Naive B cell (primary cell): Measurements from ENCODE around the gene IQGAP2. TPM values are rescaled to one million over a fixed set of nuclear protein-coding genes. Genes with fewer than 3 reads are reported as not detected.
A peak's percentile ranks its signal among the peaks of the same experiment; 100 is the strongest.
"Not testable (repeated sequence)": the region's sequence is repeated elsewhere in the genome, so short reads cannot be mapped to it uniquely, and the experiment has no call there.

Source experiments
- ATAC-seq, 2 donors: fragments of 150-1000 bp; cut with Tn5 transposase; 2 replicates each; pipeline ENCODE4 v1.10.0; 2021; ENCODE audit warnings: low read depth in 2 of 2, mild to moderate bottlenecking in 2 of 2, moderate library complexity in 2 of 2
- DNase-seq: peaks from one replicate; pipeline ENCODE4 v3.0.0; 2022
- H3K27ac Mint-ChIP-seq, 6 donors: one replicate each; pipeline ENCODE4 v1.8.0; 2020 to 2022; ENCODE audit warnings: mild to moderate bottlenecking in 6 of 6, mixed read lengths in 6 of 6, moderate library complexity in 5 of 6, inconsistent platforms in 2 of 6
- H3K27me3 Mint-ChIP-seq, 3 donors: one replicate each; pipeline ENCODE4 v1.8.0; 2021 to 2022; ENCODE audit warnings: mixed read lengths in 3 of 3, mild to moderate bottlenecking in 1 of 3
- H3K36me3 Mint-ChIP-seq, 2 donors: one replicate each; pipeline ENCODE4 v1.8.0; 2020 to 2022; ENCODE audit warnings: mixed read lengths in 2 of 2, inconsistent platforms in 1 of 2, mild to moderate bottlenecking in 1 of 2
- H3K4me1 Mint-ChIP-seq, 3 donors: one replicate each; pipeline ENCODE4 v1.8.0; 2020 to 2022; ENCODE audit warnings: mixed read lengths in 3 of 3, inconsistent platforms in 1 of 3, mild to moderate bottlenecking in 1 of 3, moderate library complexity in 1 of 3
- H3K4me3 Mint-ChIP-seq, 8 donors: one replicate each; pipeline ENCODE4 v1.8.0; 2020 to 2022; ENCODE audit warnings: mild to moderate bottlenecking in 8 of 8, mixed read lengths in 8 of 8, moderate library complexity in 8 of 8, inconsistent platforms in 2 of 8
- H3K9me3 Mint-ChIP-seq, 7 donors: one replicate each; pipeline ENCODE4 v1.8.0; 2020 to 2022; ENCODE audit warnings: mixed read lengths in 7 of 7, mild to moderate bottlenecking in 5 of 7, inconsistent platforms in 2 of 7, moderate library complexity in 1 of 7
- polyA plus RNA-seq, 6 donors: library from polyadenylated mRNA; unstranded; fragments of 300-500 nt; fragmentation: Illumina TruSeq; gene quantifications; one replicate each; pipeline ENCODE4 v1.2.3, GENCODE V29; 2021; ENCODE audit warnings: low read depth in 6 of 6

The IQGAP2 gene
- polyA plus RNA-seq, 6 donors from 2014 or later, result 2.7 to 9.8 (median 6.2) TPM

- Mint-ChIP-seq H3K4me3 (no peak overlapping the region), H3K36me3 (no peaks in the 10 kb centered on the region), H3K27me3 (no peaks in the 10 kb centered on the region), H3K4me1 (peaks cover 0 to 8% (median 2%) of the 10 kb centered on the region in 3 donors), H3K27ac (no peak overlapping the region), H3K9me3 (no peaks in the 10 kb centered on the region)
- ATAC-seq, result no peak
- no peak for DNase-seq
These were observed 180.3 kb downstream of the IQGAP2 start for GRCh38 chr5:76583163-76584047.

- DNase-seq, result no peak
- H3K27me3 Mint-ChIP-seq, result no peaks in the 10 kb centered on the region
- H3K27ac Mint-ChIP-seq, result no peak overlapping the region
- peaks cover 0 to 8% (median 1%) of the 10 kb centered on the region in 3 donors for H3K4me1 Mint-ChIP-seq
- H3K9me3 Mint-ChIP-seq, result no peaks in the 10 kb centered on the region
- no peaks in the 10 kb centered on the region for H3K36me3 Mint-ChIP-seq
- ATAC-seq, result no peak
- H3K4me3 Mint-ChIP-seq, result no peak overlapping the region
These were observed 182.7 kb downstream of the IQGAP2 start for GRCh38 chr5:76585783-76586217.

- Mint-ChIP-seq H3K27me3 (no peaks in the 10 kb centered on the region), H3K9me3 (no peaks in the 10 kb centered on the region), H3K4me3 (no peak overlapping the region), H3K36me3 (peaks cover 2 to 3% of the 10 kb centered on the region in 2 donors), H3K4me1 (peaks cover 0 to 8% (median 1%) of the 10 kb centered on the region in 3 donors), H3K27ac (no peak overlapping the region)
- DNase-seq (no peak), ATAC-seq (no peak)
These were observed 183.4 kb downstream of the IQGAP2 start for GRCh38 chr5:76586531-76586930.

- ATAC-seq, result peak; percentile 28 to 45
- H3K27ac Mint-ChIP-seq, result peak overlapping the region in 1 of 6 donors; percentile 18
- no peaks in the 10 kb centered on the region for H3K9me3 Mint-ChIP-seq
- no peaks in the 10 kb centered on the region for H3K4me1 Mint-ChIP-seq
- H3K4me3 Mint-ChIP-seq, result no peak overlapping the region
- H3K36me3 Mint-ChIP-seq, result peaks cover 12 to 20% of the 10 kb centered on the region in 2 donors
- no peaks in the 10 kb centered on the region for H3K27me3 Mint-ChIP-seq
- DNase-seq, result no peak
These were observed 186.9 kb downstream of the IQGAP2 start for GRCh38 chr5:76590027-76590426.

GRCh38 chr5:76591366-76591765 lies 188.3 kb downstream of the IQGAP2 start:
- no peak overlapping the region for H3K4me3 Mint-ChIP-seq
- H3K27me3 Mint-ChIP-seq, result no peaks in the 10 kb centered on the region
- peaks cover 12 to 20% of the 10 kb centered on the region in 2 donors for H3K36me3 Mint-ChIP-seq
- DNase-seq (no peak), ATAC-seq (no peak)
- H3K27ac Mint-ChIP-seq, result peak overlapping the region in 3 of 6 donors; percentile 4 to 65 (median 31)
- no peaks in the 10 kb centered on the region for H3K4me1 Mint-ChIP-seq
- H3K9me3 Mint-ChIP-seq, result no peaks in the 10 kb centered on the region

GRCh38 chr5:76592692-76593091 lies 189.6 kb downstream of the IQGAP2 start:
- ATAC-seq, result no peak
- H3K9me3 Mint-ChIP-seq, result no peaks in the 10 kb centered on the region
- H3K27me3 Mint-ChIP-seq, result no peaks in the 10 kb centered on the region
- no peak overlapping the region for H3K4me3 Mint-ChIP-seq
- peaks cover 12 to 20% of the 10 kb centered on the region in 2 donors for H3K36me3 Mint-ChIP-seq
- H3K27ac Mint-ChIP-seq, result no peak overlapping the region
- no peaks in the 10 kb centered on the region for H3K4me1 Mint-ChIP-seq
- no peak for DNase-seq

- no peaks in the 10 kb centered on the region for H3K27me3 Mint-ChIP-seq
- no peak for DNase-seq
These were observed 191.0 kb downstream of the IQGAP2 start for GRCh38 chr5:76594107-76594506.

GRCh38 chr5:76595755-76596481 lies 192.8 kb downstream of the IQGAP2 start:
- H3K4me3 Mint-ChIP-seq, result no peak overlapping the region
- ATAC-seq, result no peak
- DNase-seq, result no peak
- peaks cover 12 to 20% of the 10 kb centered on the region in 2 donors for H3K36me3 Mint-ChIP-seq
- H3K27ac Mint-ChIP-seq, result peak overlapping the region in 1 of 6 donors; percentile 23
- no peaks in the 10 kb centered on the region for H3K27me3 Mint-ChIP-seq
- H3K9me3 Mint-ChIP-seq, result no peaks in the 10 kb centered on the region
- no peaks in the 10 kb centered on the region for H3K4me1 Mint-ChIP-seq

More at GRCh38 chr5:76594107-76594506, 191.0 kb downstream of the IQGAP2 start:
- Mint-ChIP-seq H3K4me3 (no peak overlapping the region), H3K4me1 (no peaks in the 10 kb centered on the region), H3K27ac (no peak overlapping the region), H3K9me3 (no peaks in the 10 kb centered on the region), H3K36me3 (peaks cover 12 to 20% of the 10 kb centered on the region in 2 donors)
- ATAC-seq, result no peak

- Mint-ChIP-seq H3K4me1 (peaks cover 0 to 6% (median 0%) of the 10 kb centered on the region in 3 donors), H3K9me3 (no peaks in the 10 kb centered on the region), H3K36me3 (peaks cover 0 to 4% of the 10 kb centered on the region in 2 donors)
These were observed 195.4 kb downstream of the IQGAP2 start for GRCh38 chr5:76598531-76598930.

GRCh38 chr5:76600716-76601115 lies 197.6 kb downstream of the IQGAP2 start:
- Mint-ChIP-seq H3K4me3 (no peak overlapping the region), H3K9me3 (no peaks in the 10 kb centered on the region), H3K4me1 (peaks cover 0 to 8% (median 0%) of the 10 kb centered on the region in 3 donors), H3K27ac (peak overlapping the region in 1 of 6 donors; percentile 33), H3K27me3 (no peaks in the 10 kb centered on the region), H3K36me3 (no peaks in the 10 kb centered on the region)
- ATAC-seq (no peak), DNase-seq (no peak)

More at GRCh38 chr5:76598531-76598930, 195.4 kb downstream of the IQGAP2 start:
- no peak for ATAC-seq
- H3K4me3 Mint-ChIP-seq, result no peak overlapping the region
- no peak for DNase-seq
- H3K27me3 Mint-ChIP-seq, result no peaks in the 10 kb centered on the region
- no peak overlapping the region for H3K27ac Mint-ChIP-seq

- H3K27ac Mint-ChIP-seq, result peak overlapping the region in 1 of 6 donors; percentile 64
- no peaks in the 10 kb centered on the region for H3K36me3 Mint-ChIP-seq
- peak; percentile 53 to 60 for ATAC-seq
- H3K27me3 Mint-ChIP-seq, result no peaks in the 10 kb centered on the region
- H3K4me3 Mint-ChIP-seq, result no peak overlapping the region
- H3K9me3 Mint-ChIP-seq, result no peaks in the 10 kb centered on the region
- H3K4me1 Mint-ChIP-seq, result peaks cover 0 to 8% (median 0%) of the 10 kb centered on the region in 3 donors
- DNase-seq, result peak; percentile 42
These were observed 198.4 kb downstream of the IQGAP2 start for GRCh38 chr5:76601470-76601869.

GRCh38 chr5:76602094-76602726 lies 199.1 kb downstream of the IQGAP2 start:
- Mint-ChIP-seq H3K4me3 (no peak overlapping the region), H3K27ac (peak overlapping the region in 3 of 6 donors; percentile 33 to 64 (median 43)), H3K27me3 (no peaks in the 10 kb centered on the region), H3K36me3 (no peaks in the 10 kb centered on the region), H3K4me1 (peaks cover 0 to 15% (median under 1%) of the 10 kb centered on the region in 3 donors), H3K9me3 (no peaks in the 10 kb centered on the region)
- ATAC-seq, result no peak
- DNase-seq, result no peak

GRCh38 chr5:76603991-76604390 lies 200.9 kb downstream of the IQGAP2 start:
- H3K36me3 Mint-ChIP-seq, H3K4me3 Mint-ChIP-seq, H3K27ac Mint-ChIP-seq, DNase-seq, H3K27me3 Mint-ChIP-seq, ATAC-seq, H3K9me3 Mint-ChIP-seq: not testable (repeated sequence)
- H3K4me1 Mint-ChIP-seq, result peaks cover 6 to 33% (median 11%) of the 10 kb centered on the region in 3 donors
